Ammon's horn (tissue), 1 donor: ENCODE results near the gene SEC14L5.

ENCODE experiments used
- DNase-seq: peaks from one replicate; pipeline ENCODE4 v3.0.0-alpha.2; 2016; ENCODE audit warnings: low spot score

Gene SEC14L5

DNA sequence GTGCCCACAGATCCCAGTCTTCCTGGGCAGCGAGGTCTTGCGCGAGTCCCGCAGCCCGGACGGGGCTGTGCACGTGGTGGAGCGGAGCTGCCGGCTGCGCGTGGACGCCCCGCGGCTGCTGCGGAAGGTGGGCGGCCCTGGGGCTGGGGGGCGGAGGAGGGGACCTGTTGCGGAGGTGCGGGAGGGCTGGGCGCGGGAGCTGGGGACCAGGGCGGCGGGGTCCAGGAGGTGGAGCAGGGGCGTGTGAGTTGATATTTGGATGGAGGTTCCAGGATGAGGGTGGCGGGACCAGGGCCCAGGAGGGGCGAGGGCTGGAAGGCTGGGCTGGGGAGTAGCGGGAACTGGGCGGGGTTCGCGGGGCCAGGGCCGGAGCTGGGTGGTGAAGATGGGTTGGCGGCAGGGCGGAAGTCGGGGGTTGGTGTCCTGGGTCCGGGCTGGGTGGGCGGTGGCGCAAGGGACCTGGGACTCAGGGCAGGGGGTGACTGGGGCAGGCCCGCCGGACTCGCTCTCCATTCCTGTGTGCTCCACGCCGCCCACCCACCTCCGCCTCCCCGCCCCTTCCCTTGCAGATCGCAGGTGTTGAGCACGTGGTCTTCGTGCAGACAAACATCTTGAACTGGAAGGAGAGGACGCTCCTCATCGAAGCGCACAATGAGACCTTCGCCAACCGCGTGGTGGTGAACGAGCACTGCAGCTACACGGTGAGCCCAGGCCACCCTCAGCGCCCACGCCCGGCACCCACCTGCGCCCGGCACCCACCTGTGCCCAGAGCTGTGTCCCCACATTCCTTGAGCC is 29.6 kb downstream of the SEC14L5 start:
- DNase-seq, result no peak

GRCh38 chr16:4988647-4989046 is 30.5 kb downstream of the SEC14L5 start:
- no peak for DNase-seq

GRCh38 chr16:4989391-4990006 is 31.4 kb downstream of the SEC14L5 start:
- no peak for DNase-seq

DNA sequence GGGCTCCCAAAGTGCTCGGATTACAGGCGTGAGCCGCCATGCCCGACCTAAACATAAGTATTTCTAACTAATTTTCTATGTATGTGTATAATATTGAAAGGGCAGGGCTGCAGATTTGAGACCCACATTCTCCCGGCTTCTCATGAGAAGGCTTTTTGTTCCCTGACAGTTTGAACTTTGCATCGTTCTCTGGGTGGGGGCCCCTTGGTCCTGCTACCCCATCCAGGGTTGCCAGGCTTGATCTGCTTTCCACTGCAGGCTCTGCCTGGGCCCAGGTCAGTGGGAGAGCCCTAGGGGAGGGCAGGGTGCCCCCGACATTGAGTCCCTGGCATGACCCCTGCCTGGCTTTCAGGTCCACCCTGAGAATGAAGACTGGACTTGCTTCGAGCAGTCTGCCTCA is 32.3 kb downstream of the SEC14L5 start:
- DNase-seq, result no peak

DNA sequence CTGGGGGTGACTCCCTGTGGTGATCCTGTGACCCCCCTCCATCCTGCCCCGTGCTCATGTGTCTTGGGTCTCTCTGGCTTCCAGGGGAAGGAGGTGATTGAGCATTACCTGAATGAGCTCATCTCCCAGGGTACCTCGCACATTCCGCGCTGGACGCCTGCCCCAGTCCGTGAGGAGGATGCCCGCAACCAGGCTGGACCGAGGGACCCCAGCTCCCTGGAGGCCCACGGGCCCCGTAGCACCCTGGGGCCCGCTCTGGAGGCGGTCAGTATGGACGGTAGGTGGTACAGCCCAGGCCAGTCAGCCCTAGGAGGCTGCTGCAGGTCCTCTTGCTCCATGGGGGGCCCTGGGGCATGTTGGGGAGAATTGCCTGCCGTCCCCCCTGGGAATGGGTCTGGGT is 33.6 kb downstream of the SEC14L5 start:
- no peak for DNase-seq

- DNase-seq, result peak; percentile 91
Measured at GRCh38 chr16:4994719-4995434, 36.7 kb downstream of the SEC14L5 start.

DNA sequence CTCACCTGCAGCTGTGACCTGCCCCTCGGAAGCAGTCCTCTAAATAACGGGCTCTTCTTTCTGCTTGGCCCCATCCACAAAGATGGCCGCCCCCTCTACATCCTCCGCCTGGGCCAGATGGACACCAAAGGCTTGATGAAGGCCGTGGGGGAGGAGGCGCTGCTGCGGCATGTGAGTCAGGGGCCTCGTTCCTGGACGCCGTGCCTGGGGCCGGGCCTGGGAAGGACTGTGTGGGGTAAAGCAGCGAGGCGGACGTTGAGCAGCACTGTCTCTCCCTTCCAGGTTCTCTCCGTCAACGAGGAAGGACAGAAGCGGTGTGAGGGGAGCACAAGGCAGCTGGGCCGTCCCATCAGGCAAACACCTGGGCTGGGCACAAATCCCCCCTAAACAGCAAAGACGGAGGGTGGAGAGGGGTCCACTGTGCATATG is 42.5 kb downstream of the SEC14L5 start:
- DNase-seq, result no peak

DNA sequence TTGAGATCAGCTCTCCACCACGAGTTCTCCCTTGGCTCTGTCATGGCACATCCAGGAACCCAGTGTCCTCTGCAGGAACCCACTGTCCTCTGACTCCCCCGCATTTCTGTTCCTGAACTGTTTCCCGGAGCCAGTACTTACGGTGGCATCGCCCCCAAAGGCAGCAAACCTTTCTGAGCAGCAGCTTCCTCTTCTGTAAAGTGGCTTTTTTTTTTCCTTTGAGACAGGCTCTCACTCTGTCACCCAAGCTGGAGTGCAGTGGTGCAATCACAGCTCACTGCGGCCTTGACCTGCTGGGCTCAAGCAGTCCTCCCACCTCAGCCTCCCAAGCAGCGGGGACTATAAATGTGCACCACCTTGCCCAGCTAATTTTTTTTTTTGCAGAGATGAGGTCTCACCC is 43.4 kb downstream of the SEC14L5 start:
- no peak for DNase-seq

GRCh38 chr16:5001986-5002385 is 43.9 kb downstream of the SEC14L5 start:
- no peak for DNase-seq

DNA sequence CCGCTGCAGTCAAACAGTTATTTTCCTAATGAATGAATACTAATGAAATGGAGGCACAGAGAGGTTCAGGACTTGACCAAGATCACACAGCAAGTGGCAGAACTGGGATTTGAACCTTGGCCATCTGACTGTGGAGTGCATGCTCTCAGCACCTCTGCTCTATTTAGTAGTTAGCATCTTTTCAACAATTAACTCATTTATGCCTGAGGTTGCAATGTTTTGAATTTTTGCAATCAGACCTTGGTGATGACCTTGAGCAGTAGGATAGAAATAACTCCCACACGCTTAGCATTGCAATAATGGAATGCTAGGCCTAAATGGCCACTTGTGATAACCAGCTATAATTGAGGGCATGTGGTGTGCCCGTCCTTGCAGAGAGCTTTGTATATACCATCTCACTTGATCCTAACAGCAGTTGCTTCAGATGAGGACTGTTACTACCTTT is 44.6 kb downstream of the SEC14L5 start:
- DNase-seq, result no peak

GRCh38 chr16:5003211-5003610 is 45.1 kb downstream of the SEC14L5 start:
- DNase-seq, result no peak

GRCh38 chr16:5003828-5004227 is 45.7 kb downstream of the SEC14L5 start:
- no peak for DNase-seq

DNA sequence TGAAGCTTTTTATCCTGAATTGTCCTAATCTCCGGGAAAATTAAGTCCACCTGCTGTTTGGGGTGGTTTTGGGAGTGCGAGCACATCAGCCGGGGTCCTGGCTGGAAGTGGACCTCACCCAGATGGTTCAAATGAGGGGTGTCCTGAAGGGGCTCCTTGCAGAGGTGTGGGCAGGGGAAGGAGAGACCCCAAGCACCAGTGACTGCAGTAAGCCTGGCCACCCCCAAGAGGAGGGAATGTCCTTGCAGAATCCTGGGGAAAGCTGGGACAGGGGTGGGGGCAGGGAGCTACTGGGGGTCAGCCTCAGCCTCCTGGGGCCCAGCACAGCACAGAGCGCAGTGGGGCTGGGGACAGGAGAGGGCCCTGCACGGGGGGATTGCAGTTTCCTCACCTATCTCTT is 46.2 kb downstream of the SEC14L5 start:
- DNase-seq, result no peak

DNA sequence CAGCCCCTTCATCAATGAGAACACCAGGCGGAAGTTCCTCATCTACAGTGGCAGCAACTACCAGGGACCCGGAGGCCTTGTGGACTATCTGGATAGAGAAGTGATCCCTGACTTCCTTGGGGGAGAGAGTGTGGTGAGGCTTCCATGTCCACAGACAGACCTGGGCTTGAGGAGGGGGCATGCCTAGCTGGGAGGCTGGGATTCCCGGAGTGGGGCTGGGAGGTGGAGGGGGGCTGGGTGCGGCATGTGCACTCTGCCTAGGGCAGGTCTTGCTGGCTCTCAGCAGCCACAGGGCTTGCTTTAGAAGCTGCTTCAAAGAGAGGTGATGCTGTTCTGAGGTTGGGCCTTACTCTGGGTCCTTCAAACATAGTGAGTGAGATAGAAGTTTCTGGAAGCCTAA is 47.8 kb downstream of the SEC14L5 start:
- DNase-seq, result no peak

GRCh38 chr16:5006348-5007193 is 48.4 kb downstream of the SEC14L5 start:
- DNase-seq, result peak; percentile 57

- no peak for DNase-seq
Measured at GRCh38 chr16:5007256-5007655, 49.1 kb downstream of the SEC14L5 start.

- DNase-seq, result no peak
Measured at GRCh38 chr16:5008311-5008731, 50.2 kb downstream of the SEC14L5 start.

DNA sequence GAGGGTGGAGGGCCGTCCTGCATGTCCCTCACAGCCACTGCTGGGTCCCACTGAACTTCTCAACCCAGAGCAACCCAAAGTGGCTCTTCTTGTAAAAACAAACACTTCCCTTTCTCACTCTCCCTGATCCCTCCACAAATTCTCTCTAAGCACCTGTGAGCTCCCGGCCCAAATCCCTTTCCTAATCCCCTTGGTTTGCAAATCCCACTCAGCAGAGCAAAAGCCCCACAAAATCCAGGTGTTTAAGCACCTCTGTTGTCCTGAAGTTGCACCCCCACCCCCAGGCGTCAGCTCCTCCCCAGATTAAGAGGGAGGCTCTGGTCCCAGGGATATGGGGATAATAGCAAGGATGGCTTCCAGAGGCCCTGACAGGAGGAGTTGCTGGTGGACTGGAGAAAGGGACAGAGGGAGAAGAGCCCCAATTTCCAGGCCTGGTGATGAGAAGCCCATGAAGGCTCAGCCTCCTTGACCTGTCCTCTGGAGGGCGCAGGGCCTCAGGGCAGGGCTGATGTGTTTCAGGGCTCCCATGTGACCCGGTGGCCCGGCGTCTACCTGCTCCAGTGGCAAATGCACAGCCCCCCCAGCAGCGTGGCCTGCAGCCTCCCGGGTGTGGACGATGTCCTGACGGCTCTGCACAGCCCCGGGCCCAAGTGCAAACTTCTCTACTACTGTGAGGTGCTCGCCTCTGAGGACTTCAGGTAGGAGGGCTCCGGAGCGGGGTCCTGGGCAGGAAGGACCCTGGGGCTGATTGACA is 52.6 kb downstream of the SEC14L5 start:
- DNase-seq, result no peak

- no peak for DNase-seq
Measured at GRCh38 chr16:5011637-5012036, 53.5 kb downstream of the SEC14L5 start.

- DNase-seq, result no peak
Measured at GRCh38 chr16:5012887-5013286, 54.8 kb downstream of the SEC14L5 start.

- no peak for DNase-seq
Measured at GRCh38 chr16:5015351-5015750, 57.2 kb downstream of the SEC14L5 start.
